ENCODE results near the gene PKHD1.

PKHD1 gene

DNA sequence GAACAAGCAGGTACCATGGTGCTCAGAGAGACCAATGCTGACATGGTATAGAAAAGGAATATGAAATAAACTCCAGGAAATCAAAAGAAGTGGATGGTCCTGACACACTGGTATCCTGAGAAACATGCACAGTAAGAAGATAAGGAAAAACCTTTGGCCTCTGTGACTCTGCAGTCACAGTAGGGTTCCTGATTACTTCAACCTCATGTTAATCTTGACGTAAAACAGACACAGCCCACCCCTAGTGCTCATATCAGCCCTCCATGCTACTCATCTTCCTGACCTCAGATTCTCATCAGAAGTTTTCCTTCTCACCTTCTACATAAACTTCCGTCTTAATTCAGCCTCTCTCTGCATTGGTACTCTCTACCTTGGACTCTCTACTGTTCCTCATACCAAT, 240.9 kb downstream of the PKHD1 start:
- H3K4me1 ChIP-seq = 0 out of 2 replicates have a peak, but pooled peaks cover 4% of the 10 kb centered on the region
- H3K27me3 ChIP-seq = no peaks in the 10 kb centered on the region
- H3K36me3 ChIP-seq = no peaks in the 10 kb centered on the region
- no peaks in the 10 kb centered on the region for H4K20me1 ChIP-seq
- H3K27ac ChIP-seq = no peak overlapping the region
- no peak for TF ChIP-seq Cebpa-rat (IDR thresholded peaks at IDR 0.05)
- no peak overlapping the region for H3K4me3 ChIP-seq
- no peak overlapping the region for H3K9ac ChIP-seq
- H3K9me3 ChIP-seq = no peaks in the 10 kb centered on the region
- H3K4me2 ChIP-seq = no peak overlapping the region

DNA sequence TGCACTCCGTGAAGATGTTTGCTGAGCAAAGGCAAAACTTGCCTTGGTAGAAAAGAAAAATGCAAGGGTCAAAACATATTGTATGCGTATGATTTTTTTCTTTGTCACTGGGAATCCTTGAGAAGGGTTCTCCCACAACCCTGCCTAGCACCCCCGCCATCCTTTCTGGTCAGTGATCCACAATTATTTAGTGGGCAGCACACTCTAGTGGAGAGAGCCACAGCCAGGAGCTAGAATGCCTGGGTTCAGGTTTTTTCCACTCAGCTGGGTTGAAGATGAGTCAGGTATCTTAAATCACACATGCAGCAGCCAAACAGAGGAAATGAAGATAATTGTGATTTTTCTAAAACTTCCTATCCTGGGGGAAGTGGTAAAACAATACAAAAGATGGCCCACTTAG, 243.1 kb downstream of the PKHD1 start:
- H3K4me1 ChIP-seq = 0 out of 2 replicates have a peak, but pooled peaks cover 4% of the 10 kb centered on the region
- no peak overlapping the region for H3K9ac ChIP-seq
- TF ChIP-seq Cebpa-rat (IDR thresholded peaks at IDR 0.05) = no peak
- no peaks in the 10 kb centered on the region for H3K9me3 ChIP-seq
- no peaks in the 10 kb centered on the region for H4K20me1 ChIP-seq
- no peak overlapping the region for H3K4me2 ChIP-seq
- H3K4me3 ChIP-seq = no peak overlapping the region
- no peaks in the 10 kb centered on the region for H3K27me3 ChIP-seq
- no peaks in the 10 kb centered on the region for H3K36me3 ChIP-seq
- H3K27ac ChIP-seq = no peak overlapping the region

DNA sequence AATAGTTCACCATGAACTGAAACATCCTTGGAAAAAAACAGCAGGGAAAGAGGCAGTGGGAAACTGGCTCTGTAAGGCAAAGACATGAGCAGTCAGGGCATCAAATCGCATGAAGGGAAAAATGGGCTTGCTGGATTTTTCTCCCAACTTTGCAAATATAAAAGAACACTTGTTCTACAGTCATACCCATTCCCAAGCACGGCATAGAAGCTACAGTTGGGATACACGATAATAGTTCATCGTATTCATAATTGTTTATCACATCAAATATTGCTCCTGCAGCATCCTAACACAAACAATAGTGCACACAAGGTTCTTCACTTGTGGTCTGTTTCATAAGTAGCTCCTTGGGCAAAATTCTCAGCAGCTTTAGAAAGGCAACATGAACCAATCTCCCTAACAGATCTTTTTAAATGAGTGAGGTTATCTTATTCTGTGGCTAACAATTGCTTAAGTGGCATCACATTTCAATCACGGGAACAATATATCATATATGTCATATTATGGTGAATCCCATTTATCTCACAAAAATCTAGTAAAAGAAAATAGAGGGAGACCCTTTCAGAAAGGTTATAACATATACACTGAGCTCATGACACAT, 243.9 kb downstream of the PKHD1 start:
- H3K9ac ChIP-seq = no peak overlapping the region
- 0 out of 2 replicates have a peak, but pooled peaks cover 4% of the 10 kb centered on the region for H3K4me1 ChIP-seq
- no peak overlapping the region for H3K27ac ChIP-seq
- H4K20me1 ChIP-seq = no peaks in the 10 kb centered on the region
- H3K4me2 ChIP-seq = no peak overlapping the region
- no peaks in the 10 kb centered on the region for H3K27me3 ChIP-seq
- no peak for TF ChIP-seq Cebpa-rat (IDR thresholded peaks at IDR 0.05)
- H3K9me3 ChIP-seq = no peaks in the 10 kb centered on the region
- no peak overlapping the region for H3K4me3 ChIP-seq
- H3K36me3 ChIP-seq = no peaks in the 10 kb centered on the region

DNA sequence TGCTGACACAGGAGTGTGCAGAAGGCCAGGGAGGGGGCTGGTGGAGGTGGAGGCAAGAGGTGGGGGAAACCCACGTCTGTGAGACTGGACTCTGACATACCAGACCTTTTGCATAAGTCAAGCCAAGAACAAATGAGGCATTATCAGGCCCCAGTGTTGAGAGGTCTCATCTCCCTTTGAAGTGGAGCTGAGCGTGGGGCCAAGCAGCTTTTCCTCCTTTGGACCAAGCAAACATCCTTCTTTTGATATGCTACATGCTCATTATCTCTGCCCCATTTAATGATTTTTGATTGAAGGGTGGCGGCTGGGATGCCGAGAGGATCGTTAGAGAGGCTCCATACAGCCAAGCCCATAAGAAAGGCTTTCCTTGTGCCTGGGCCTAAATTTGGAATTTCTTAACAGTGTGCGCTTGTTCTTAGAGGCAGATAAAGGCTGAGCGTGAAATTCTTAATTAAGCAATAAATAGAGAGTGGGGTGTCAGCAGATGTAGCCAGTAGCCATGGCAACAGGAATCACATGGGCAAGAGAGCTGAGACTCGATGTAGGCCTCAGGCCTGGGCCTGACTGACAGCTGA, 244.5 kb downstream of the PKHD1 start:
- Histone ChIP-seq H3K9ac (no peak overlapping the region), H3K27me3 (no peaks in the 10 kb centered on the region), H3K4me2 (no peak overlapping the region), H3K9me3 (no peaks in the 10 kb centered on the region), H3K36me3 (no peaks in the 10 kb centered on the region), H3K27ac (no peak overlapping the region), H4K20me1 (no peaks in the 10 kb centered on the region), H3K4me3 (no peak overlapping the region), H3K4me1 (0 out of 2 replicates have a peak, but pooled peaks cover 4% of the 10 kb centered on the region)
- TF ChIP-seq Cebpa-rat (IDR thresholded peaks at IDR 0.05) = no peak

DNA sequence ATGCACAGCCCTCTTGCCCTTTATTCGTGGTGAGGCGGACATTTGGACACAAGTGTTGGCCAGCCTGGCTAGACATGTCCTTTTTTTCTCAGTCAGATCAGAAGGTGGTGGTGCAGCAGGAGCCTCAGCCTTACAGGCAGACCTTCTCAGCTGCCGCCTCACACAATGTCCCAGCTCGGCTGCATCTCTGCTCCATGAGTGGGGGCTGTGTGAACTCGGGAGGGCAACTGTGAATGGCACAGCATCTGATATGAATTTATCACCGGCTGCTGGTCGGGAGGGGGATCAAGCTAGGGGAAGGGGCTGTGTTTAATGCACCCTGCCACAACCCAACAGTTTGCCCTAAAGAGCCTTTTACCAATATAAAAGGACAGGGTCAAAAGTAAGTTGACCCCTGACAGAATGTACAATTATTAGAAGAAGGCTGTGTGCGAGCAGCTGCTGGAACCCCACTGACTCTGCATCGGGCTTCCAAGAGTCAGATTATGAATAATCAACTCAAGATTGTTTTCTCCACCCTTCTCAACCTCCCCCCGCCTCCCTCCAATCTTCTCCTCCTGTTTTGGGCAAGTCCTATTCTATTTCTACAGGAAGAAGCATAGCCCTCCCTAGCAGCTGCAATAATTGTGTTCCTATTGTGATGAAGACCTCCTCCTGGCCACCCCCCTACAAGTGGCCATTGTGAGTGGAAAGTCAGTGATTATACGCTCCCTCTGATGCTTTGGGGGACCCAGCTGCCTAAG, 245.2 kb downstream of the PKHD1 start:
- H3K9ac ChIP-seq = no peak overlapping the region
- no peaks in the 10 kb centered on the region for H3K9me3 ChIP-seq
- H3K27me3 ChIP-seq = no peaks in the 10 kb centered on the region
- no peak overlapping the region for H3K27ac ChIP-seq
- H3K4me2 ChIP-seq = no peak overlapping the region
- no peaks in the 10 kb centered on the region for H3K36me3 ChIP-seq
- 0 out of 2 replicates have a peak, but pooled peaks cover 4% of the 10 kb centered on the region for H3K4me1 ChIP-seq
- no peak for TF ChIP-seq Cebpa-rat (IDR thresholded peaks at IDR 0.05)
- no peaks in the 10 kb centered on the region for H4K20me1 ChIP-seq
- H3K4me3 ChIP-seq = no peak overlapping the region

DNA sequence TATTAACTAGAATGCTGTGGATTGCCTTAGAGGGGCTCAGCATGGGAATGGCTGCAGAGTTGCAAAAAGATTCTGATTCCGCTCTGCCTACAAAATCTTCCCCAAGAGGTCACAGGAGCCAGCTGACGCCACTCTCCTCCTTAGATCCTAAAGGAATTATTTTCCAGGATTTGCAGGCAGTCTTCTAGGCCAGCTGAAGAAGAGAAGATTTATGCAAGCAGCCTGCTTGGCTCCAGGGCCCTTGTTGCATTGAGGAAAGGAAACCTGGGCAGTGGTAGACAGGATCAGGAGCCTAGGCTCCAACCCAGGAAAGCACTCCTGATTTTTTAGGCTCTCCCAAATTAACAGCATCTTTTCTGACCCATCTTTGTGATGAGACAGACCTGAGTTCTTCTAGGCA, 245.8 kb downstream of the PKHD1 start:
- Histone ChIP-seq H3K9ac (no peak overlapping the region), H3K27me3 (no peaks in the 10 kb centered on the region), H3K27ac (no peak overlapping the region), H3K4me2 (no peak overlapping the region), H3K36me3 (no peaks in the 10 kb centered on the region), H3K4me1 (0 out of 2 replicates have a peak, but pooled peaks cover 4% of the 10 kb centered on the region), H3K9me3 (no peaks in the 10 kb centered on the region), H3K4me3 (no peak overlapping the region), H4K20me1 (no peaks in the 10 kb centered on the region)
- TF ChIP-seq Cebpa-rat (IDR thresholded peaks at IDR 0.05) = no peak

DNA sequence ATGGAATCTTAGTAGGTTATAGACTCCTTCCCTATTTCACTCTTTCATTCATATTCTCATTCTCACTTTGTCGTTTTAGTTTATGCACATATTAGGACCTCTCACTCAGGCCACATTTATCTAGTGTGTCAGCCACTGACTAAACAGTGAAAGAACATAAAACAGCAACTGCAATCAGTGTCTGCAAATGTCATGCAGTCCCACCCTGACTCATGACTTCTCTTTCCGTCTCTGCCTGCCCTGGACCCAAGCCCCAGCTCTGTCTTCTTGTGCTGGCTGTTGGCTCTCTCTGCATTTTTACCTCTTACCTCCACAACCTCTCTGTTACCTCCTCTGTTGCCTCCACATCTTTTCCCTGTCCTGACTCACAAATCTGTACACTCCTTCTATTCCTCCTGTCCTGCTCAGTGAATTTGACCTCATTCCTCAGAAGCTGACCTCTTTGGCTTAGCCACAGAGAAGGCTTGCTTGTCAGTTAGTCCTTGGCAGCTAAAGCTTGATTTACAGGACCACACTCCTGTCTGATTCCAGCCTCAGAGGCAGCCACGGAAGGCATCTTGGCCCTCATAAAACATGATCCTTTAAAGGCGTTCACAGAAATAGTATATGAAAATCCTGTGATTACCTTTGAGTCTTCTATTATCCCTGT, 247.6 kb downstream of the PKHD1 start:
- Histone ChIP-seq H3K9ac (no peak overlapping the region), H3K4me3 (no peak overlapping the region), H4K20me1 (no peaks in the 10 kb centered on the region), H3K4me2 (no peak overlapping the region), H3K36me3 (no peaks in the 10 kb centered on the region), H3K9me3 (no peaks in the 10 kb centered on the region), H3K4me1 (0 out of 2 replicates have a peak, but pooled peaks cover 4% of the 10 kb centered on the region), H3K27me3 (no peaks in the 10 kb centered on the region), H3K27ac (no peak overlapping the region)
- no peak for TF ChIP-seq Cebpa-rat (IDR thresholded peaks at IDR 0.05)

DNA sequence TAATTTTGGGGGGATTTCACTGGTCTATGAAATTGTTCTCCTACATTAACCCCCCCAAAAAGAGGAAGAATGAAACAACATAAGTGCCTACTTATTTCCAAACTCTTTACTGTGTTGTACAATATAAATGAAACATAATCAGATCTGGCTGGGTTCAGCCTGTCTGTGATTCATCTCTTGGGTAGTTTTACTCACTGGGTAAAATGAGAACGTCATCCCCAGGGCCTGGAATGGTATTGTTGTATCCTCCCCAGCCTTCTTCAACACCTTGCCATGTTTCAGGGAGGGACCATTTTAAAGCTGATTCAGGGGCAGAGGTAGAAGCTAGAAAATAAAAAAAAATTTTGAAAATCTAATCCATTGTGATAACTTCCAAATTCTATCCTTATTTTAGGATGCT, 256.7 kb downstream of the PKHD1 start:
- Histone ChIP-seq H3K4me1 (no peaks in the 10 kb centered on the region), H3K9me3 (no peaks in the 10 kb centered on the region), H3K4me2 (no peak overlapping the region), H3K36me3 (no peaks in the 10 kb centered on the region), H3K9ac (no peak overlapping the region), H3K4me3 (no peak overlapping the region), H3K27me3 (no peaks in the 10 kb centered on the region), H3K27ac (no peak overlapping the region), H4K20me1 (no peaks in the 10 kb centered on the region)
- TF ChIP-seq Cebpa-rat (IDR thresholded peaks at IDR 0.05) = no peak

DNA sequence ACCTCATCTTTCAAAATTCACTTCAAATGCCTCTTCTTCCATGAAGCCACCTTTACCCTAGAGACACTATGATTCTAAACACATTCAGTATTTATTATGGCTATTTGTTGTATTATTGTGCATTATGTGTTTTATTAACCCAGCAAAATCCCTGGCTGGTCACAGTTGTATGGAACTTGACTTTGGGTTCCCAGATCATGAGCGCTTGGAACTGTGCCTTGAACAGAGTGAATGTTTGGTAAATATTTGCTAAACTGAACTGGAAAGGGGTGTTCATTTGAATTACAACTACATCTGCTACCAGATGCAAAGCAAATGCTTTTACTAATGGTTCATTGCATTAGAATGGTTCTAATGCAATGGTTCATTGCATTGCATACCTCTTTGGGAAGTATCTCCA, 259.8 kb downstream of the PKHD1 start:
- Histone ChIP-seq H3K9me3 (no peaks in the 10 kb centered on the region), H4K20me1 (no peaks in the 10 kb centered on the region), H3K36me3 (no peaks in the 10 kb centered on the region), H3K9ac (no peak overlapping the region), H3K4me3 (no peak overlapping the region), H3K27me3 (no peaks in the 10 kb centered on the region), H3K4me1 (no peaks in the 10 kb centered on the region), H3K27ac (no peak overlapping the region), H3K4me2 (no peak overlapping the region)
- no peak for TF ChIP-seq Cebpa-rat (IDR thresholded peaks at IDR 0.05)

DNA sequence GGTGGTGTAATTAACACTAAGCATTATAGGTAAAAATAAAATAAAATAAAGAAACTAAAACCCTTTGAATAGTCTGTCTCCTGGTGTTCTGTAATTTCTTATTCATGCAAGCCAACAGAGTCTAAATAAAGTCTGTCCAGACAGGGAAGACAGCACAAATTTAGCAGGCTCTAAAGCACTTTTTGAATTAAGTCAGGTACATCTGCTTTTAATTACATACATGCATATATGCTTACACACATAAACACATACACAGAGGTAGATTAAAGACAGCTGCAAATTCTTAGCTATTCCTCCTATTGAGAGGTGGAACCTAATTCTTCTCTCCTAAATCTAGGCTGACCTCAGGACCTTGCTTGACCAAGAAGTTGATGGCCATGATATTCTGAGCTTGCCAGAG, 262.5 kb downstream of the PKHD1 start:
- no peak for TF ChIP-seq Cebpa-rat (IDR thresholded peaks at IDR 0.05)
- Histone ChIP-seq H3K4me2 (no peak overlapping the region), H3K27ac (no peak overlapping the region), H3K9ac (no peak overlapping the region), H3K9me3 (no peaks in the 10 kb centered on the region), H3K4me1 (no peaks in the 10 kb centered on the region), H3K27me3 (no peaks in the 10 kb centered on the region), H3K4me3 (no peak overlapping the region), H4K20me1 (no peaks in the 10 kb centered on the region), H3K36me3 (no peaks in the 10 kb centered on the region)
